Cardiac muscle cell (in vitro differentiated cells and primary cell): ENCODE results near the gene FLOT2. TPM values are rescaled to one million over a fixed set of nuclear protein-coding genes. Genes with fewer than 3 reads are reported as not detected.

Experiments
- DNase-seq, 2 donors: peaks; one replicate each; pipeline versions ENCODE4 v3.0.0 to v3.0.0-alpha.2; 2010 to 2017; ENCODE audit warnings: low read depth in 1 of 2, low spot score in 1 of 2
- H3K27ac ChIP-seq: fragments of 200-600 bp; sonication (generic); 2 replicates; pipeline ENCODE4 v1.5.1; 2016
- H3K27me3 ChIP-seq: fragments of 200-600 bp; sonication (generic); 2 replicates; pipeline ENCODE4 v1.6.0; 2016; ENCODE audit warnings: control low read depth
- H3K36me3 ChIP-seq: fragments of 200-600 bp; sonication (generic); 2 replicates; pipeline ENCODE4 v1.5.1; 2016; ENCODE audit warnings: control low read depth
- H3K4me1 ChIP-seq: fragments of 200-600 bp; sonication (generic); 2 replicates; pipeline ENCODE4 v1.8.1; 2017; ENCODE audit warnings: low read depth, mild to moderate bottlenecking, mixed run types
- H3K4me3 ChIP-seq: fragments of 200-600 bp; sonication (generic); 2 replicates; pipeline ENCODE4 v1.5.1; 2016; ENCODE audit warnings: mild to moderate bottlenecking
- H3K9me3 ChIP-seq: fragments of 200-600 bp; sonication (generic); 2 replicates; pipeline ENCODE4 v1.5.1; 2017; ENCODE audit warnings: low read depth, mild to moderate bottlenecking, control low read depth
- CTCF ChIP-seq: IDR thresholded peaks from 2 replicates; pipeline ENCODE4 v1.5.1; 2012; ENCODE audit warnings: low read depth, mild to moderate bottlenecking, low read length
- polyA plus RNA-seq: library from polyadenylated mRNA; unstranded; fragments of >200 nt; fragmentation: Nextera tagmentation; extraction: Ambion mirVana; gene quantifications from 2 replicates; pipeline ENCODE4 v1.2.1, GENCODE V29; 2016
- total RNA-seq: library from RNA; depleted of rRNA; stranded (reverse); fragments of >200 nt; gene quantifications from 2 replicates; pipeline ENCODE4 v1.2.3, GENCODE V29; 2016

Gene FLOT2
- total and polyA plus RNA-seq, 2 experiments from 2014 or later = 102 to 145 TPM

- H3K36me3 ChIP-seq = peaks cover 21% of the 10 kb centered on the region
These were observed 12.2 kb downstream of the FLOT2 start for GRCh38 chr17:28885363-28885762.

GRCh38 chr17:28883967-28884702 lies 13.4 kb downstream of the FLOT2 start:
- Histone ChIP-seq H3K27me3 (no peaks in the 10 kb centered on the region), H3K9me3 (no peaks in the 10 kb centered on the region), H3K27ac (no peak overlapping the region), H3K36me3 (peaks cover 29% of the 10 kb centered on the region), H3K4me1 (peaks cover 5% of the 10 kb centered on the region), H3K4me3 (no peak overlapping the region)
- no peak for TF ChIP-seq CTCF
- no peak for DNase-seq

More at GRCh38 chr17:28885363-28885762, 12.2 kb downstream of the FLOT2 start:
- no peak for DNase-seq
- no peak for TF ChIP-seq CTCF
- no peaks in the 10 kb centered on the region for H3K9me3 ChIP-seq
- no peak overlapping the region for H3K4me3 ChIP-seq
- H3K27ac ChIP-seq = no peak overlapping the region
- H3K27me3 ChIP-seq = no peaks in the 10 kb centered on the region
- H3K4me1 ChIP-seq = peaks cover 5% of the 10 kb centered on the region

GRCh38 chr17:28882154-28882895 lies 15.2 kb downstream of the FLOT2 start:
- Histone ChIP-seq H3K4me3 (no peak overlapping the region), H3K36me3 (peaks cover 29% of the 10 kb centered on the region), H3K9me3 (no peaks in the 10 kb centered on the region), H3K27me3 (no peaks in the 10 kb centered on the region), H3K27ac (no peak overlapping the region), H3K4me1 (no peaks in the 10 kb centered on the region)
- TF ChIP-seq CTCF = no peak
- DNase-seq = no peak

- DNase-seq = no peak
- TF ChIP-seq CTCF = no peak
- no peaks in the 10 kb centered on the region for H3K4me1 ChIP-seq
- no peaks in the 10 kb centered on the region for H3K9me3 ChIP-seq
- H3K36me3 ChIP-seq = peaks cover 29% of the 10 kb centered on the region
- H3K27ac ChIP-seq = no peak overlapping the region
- H3K27me3 ChIP-seq = no peaks in the 10 kb centered on the region
- H3K4me3 ChIP-seq = no peak overlapping the region
These were observed 15.9 kb downstream of the FLOT2 start for GRCh38 chr17:28881533-28882056.

GRCh38 chr17:28880572-28880945 lies 17.0 kb downstream of the FLOT2 start:
- H3K4me1 ChIP-seq = no peaks in the 10 kb centered on the region
- no peaks in the 10 kb centered on the region for H3K9me3 ChIP-seq
- H3K4me3 ChIP-seq = no peak overlapping the region
- no peak for DNase-seq
- no peaks in the 10 kb centered on the region for H3K27me3 ChIP-seq
- H3K27ac ChIP-seq = no peak overlapping the region
- peaks cover 29% of the 10 kb centered on the region for H3K36me3 ChIP-seq
- TF ChIP-seq CTCF = no peak
